Activated CD4-positive, alpha-beta T cell treated with anti-CD3 and anti-CD28 coated beads for 24 hours (primary cell): ENCODE results near the gene PYGB.
"Not testable (repeated sequence)": the region's sequence is repeated elsewhere in the genome, so short reads cannot be mapped to it uniquely, and the experiment has no call there.

Experiments
- DNase-seq, 2 donors: peaks; one replicate each; pipeline ENCODE4 v3.0.0-alpha.2; 2020; ENCODE audit warnings: low read depth in 2 of 2

Gene PYGB

GRCh38 chr20:25230166-25230831 is 17.6 kb upstream of the PYGB start:
- DNase-seq: no peak

GRCh38 chr20:25233016-25233772 is 14.7 kb upstream of the PYGB start:
- no peak for DNase-seq

DNA sequence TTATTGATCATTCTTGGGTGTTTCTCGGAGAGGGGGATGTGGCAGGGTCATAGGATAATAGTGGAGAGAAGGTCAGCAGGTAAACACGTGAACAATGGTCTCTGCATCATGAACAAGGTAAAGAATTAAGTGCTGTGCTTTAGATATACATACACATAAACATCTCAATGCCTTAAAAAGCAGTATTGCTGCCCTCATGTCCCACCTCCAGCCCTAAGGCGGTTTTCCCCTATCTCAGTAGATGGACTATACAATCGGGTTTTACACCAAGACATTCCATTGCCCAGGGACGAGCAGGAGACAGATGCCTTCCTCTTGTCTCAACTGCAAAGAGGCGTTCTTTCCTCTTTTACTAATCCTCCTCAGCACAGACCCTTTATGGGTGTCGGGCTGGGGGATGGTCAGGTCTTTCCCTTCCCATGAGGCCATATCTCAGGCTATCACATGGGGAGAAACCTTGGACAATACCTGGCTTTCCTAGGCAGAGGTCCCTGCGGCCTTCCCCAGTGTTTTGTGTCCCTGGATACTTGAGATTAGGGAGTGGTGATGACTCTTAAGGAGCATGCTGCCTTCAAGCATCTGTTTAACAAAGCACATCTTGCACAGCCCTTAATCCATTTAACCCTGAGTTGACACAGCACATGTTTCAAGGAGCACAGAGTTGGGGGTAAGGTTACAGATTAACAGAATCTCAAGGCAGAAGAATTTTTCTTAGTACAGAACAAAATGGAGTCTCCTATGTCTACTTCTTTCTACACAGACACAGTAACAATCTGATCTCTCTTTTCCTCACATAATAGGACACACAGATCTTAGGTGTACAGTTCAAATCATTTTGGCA is 13.7 kb upstream of the PYGB start:
- DNase-seq: not testable (repeated sequence)

- no peak for DNase-seq
Measured at GRCh38 chr20:25236450-25237304, 11.2 kb upstream of the PYGB start.

DNA sequence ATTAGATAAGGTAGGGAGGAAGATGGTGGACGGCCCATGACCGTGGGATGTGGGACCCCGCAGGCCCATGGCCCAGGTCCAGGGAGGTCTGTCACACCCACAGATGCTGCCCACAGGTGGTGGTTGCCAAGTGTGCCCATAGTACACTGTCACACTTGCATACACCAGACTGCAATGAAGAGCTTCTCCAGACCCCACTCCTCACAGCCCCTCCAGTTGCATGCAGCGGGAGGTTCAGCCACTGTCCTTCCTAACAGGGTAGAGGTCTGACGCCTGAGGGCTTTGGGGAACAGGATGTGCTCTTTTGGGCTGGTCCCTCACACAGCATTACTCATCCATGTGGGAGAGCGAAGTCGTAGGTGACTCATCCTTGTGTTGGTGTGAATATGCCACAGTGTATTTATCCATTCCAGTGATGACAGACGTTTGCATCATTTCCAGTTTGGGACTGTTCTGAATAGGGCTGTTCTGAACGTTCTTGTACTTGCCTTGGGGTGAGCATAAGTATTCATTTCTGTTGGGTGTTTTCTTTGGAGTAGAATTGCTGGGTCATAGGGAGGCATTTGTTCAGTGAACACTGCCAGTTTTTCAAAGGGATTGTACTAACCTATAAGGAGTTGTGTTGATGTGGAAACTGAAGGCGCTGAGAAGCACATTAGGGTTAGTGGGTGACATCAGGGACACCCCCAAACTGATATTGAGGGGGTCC is 10.1 kb upstream of the PYGB start:
- peak; percentile 34 to 49 for DNase-seq

DNA sequence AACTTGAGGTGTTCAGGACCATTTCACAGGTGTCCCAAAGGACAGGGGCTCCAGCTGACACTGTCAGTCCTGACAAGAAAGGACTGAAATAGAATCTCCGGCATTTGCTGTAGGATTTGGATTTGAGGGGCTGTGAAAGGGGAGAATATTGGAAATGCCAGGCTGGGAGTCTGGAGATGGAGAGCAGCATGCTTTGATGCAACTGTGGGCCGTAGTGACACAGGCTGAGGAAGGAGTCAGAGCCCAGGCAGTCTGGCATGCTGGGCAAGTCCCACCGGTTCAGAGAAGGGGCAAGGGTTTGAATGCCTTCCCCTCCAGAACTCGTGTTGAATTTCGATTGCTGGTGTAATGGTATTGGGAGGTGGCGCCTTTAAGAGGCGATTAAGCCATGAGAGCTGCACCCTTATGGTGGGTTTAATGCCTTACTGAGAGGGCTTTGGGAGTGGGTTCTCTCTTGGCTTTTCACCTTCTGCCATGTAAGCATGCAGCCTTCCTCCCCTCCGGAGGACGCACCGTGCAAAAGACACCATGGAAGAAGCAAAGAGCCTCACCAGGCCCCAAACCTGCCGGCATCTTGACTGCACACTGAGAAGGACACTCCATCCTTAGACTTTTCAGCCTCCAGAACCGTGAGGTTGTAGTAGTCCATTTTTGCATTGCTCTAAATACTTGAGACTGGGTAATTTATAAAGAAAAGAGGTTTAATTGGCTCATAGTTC is 9.4 kb upstream of the PYGB start:
- DNase-seq: no peak

GRCh38 chr20:25239387-25240370 is 8.2 kb upstream of the PYGB start:
- no peak for DNase-seq

DNA sequence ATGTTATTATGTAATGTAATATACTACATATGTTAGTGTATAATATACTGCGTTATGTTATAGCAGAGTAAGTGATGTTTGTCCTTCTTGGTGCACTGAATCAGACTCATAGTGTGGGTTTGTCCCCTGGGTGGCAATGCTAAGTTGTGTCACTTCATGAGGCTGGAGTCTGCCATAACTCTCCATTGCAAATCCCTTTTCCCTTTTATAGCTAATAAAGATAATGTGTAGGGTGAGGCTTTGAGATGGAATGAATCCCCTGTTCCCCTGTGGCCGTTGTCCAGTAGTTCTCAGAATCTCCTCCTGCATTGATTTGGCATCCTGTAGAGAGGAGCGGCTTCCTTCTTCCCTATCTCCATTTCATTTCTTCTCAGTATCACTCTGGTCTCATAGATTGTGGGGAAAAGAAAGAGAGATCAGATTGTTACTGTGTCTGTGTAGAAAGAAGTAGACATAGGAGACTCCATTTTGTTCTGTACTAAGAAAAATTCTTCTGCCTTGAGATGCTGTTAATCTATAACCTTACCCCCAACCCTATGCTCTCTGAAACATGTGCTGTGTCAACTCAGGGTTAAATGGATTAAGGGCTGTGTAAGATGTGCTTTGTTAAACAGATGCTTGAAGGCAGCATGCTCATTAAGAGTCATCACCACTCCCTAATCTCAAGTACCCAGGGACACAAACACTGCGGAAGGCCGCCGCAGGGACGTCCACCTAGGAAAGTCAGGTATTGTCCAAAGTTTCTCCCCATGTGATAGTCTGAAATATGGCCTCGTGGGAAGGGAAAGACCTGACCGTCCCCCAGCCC is 6.8 kb upstream of the PYGB start:
- not testable (repeated sequence) for DNase-seq

GRCh38 chr20:25241659-25241955 is 6.3 kb upstream of the PYGB start:
- DNase-seq: not testable (repeated sequence)

DNA sequence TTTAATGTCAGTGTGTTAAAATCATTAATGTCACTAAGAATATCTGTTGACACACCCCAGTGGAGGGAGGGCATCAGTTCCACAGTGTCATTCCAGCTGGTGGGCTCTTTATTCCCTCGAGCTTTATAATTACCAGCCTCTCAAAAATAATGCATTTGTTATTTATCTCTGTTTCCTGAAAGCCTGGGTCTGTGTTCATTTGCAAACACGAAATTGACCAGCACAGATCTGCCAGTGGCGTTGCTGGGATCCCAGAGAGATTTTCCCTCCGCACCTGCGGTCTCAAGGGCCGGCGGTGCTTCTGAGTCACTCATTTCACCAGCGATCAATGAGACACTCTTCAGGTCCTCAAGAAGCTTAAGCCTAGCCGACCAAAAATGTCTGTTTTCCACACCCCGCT is 5.7 kb upstream of the PYGB start:
- DNase-seq: no peak

DNA sequence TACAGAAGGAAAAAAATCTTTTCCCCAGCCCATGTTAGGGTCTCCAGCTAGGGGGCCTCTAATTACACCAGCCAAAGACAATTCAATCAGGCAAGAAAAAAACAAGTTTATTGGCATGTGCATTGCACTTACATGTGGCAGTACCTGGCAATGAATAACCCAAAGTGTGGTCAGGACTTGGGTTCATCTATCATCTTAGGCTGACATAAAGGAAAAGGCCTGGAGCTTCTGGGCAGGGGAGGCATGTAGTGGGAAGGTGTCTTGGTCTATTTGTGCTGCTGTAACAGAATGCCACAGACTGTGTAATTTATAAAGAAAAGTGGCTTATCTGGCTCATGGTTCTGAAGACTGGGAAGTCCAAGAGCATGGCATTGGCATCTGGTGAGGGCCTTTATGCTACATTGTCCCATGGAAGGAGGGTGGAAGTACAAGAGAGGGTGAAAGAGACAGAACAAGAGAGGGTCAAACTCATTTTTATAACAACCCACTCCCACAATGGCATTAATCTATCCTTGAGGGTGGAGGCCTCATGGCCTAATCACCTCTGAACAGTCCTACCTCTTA is 4.4 kb upstream of the PYGB start:
- no peak for DNase-seq

DNA sequence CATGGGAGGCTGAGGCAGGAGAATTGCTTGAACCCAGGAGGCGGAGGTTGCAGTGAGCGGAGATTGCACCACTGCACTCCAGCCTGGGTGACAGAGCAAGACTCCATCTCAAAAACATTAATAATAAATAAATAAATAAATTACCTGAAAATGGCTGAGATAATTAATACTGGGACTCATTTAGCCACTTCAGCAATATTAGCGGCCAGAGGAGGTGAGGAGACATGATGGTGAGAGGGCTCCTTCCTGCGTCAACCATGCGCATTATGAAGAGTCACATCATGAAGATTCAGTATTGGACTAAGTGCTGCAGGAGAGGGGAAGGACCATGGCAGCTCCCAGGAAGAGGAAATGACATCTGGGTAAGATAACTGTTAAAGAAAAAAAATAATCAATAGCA is 2.9 kb upstream of the PYGB start:
- no peak for DNase-seq

GRCh38 chr20:25245461-25245860 is 2.4 kb upstream of the PYGB start:
- no peak for DNase-seq

DNA sequence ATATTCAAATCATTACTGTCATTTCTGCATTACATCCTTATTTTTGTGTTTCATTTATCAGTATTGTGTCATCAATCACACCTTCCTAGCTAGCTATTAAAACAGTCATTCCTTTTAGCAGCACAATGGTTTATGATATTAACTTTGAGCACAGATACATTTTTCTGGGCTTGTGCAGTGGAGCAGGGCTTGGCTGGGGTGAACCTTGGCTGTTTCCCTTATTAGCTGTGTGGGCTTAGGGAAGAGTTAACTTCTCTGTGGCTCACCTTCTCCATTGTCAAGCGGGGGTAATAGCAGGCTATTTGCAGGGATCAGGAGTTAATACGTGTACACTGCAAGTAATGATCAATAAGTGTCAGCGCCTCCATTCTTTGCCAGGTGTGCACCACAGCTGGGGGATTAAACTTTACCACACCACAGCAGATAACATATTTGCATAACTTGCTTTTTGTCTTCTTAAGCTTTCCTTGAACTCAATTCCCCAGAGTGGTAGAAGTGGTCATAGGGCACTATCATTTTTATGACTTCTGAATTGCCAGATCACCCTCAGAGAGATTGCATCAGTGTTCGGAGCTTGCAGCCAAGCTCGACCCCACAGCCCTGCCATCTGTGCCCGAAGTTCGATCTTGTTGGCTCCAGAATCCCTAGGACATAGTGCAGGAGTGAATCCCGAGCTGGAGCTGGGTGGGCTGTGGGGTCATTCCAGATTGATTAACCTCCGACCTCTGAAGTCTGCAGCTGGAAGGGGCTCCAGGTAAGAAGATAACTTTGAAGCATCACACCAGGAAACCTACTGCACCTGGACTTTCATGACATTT is 1.5 kb upstream of the PYGB start:
- no peak for DNase-seq

- DNase-seq: no peak
Measured at GRCh38 chr20:25247000-25247517, 826 bp upstream of the PYGB start.

- DNase-seq: no peak
Measured at GRCh38 chr20:25247518-25247955, 348 bp upstream of the PYGB start.

- no peak for DNase-seq
Measured at GRCh38 chr20:25248786-25249172, 894 bp downstream of the PYGB start.
